H1 (cell line): ENCODE measurements around the gene TEAD1. TPM values are rescaled to one million over a fixed set of nuclear protein-coding genes. Genes with fewer than 3 reads are reported as not detected.

Experiments
- MAFK ChIP-seq: IDR thresholded peaks from 2 replicates; pipeline ENCODE4 v1.6.1; 2012; ENCODE audit warnings: low read depth, mild to moderate bottlenecking, improper control_type of control experiment, low read length
- RBBP5 ChIP-seq: IDR thresholded peaks from 2 replicates; pipeline ENCODE4 v1.7.1; 2012; ENCODE audit warnings: low read depth, mild to moderate bottlenecking, inconsistent platforms, low read length, moderate library complexity, borderline replicate concordance
- RXRA ChIP-seq: IDR thresholded peaks from 2 replicates; pipeline ENCODE4 v1.6.1; 2011; ENCODE audit warnings: low read depth, mild to moderate bottlenecking, low read length, moderate library complexity; ENCODE audit not compliant: insufficient read depth
- SAP30 ChIP-seq: fragments of 300-600 bp; sonication (generic); IDR thresholded peaks from 2 replicates; pipeline ENCODE4 v1.7.1; 2012; ENCODE audit warnings: low read length, moderate library complexity, mild to moderate bottlenecking, inconsistent platforms; ENCODE audit not compliant: insufficient read depth, insufficient replicate concordance
- TAF1 ChIP-seq: IDR thresholded peaks from 2 replicates; pipeline ENCODE4 v1.6.1; 2011; ENCODE audit warnings: mild to moderate bottlenecking, low read depth, low read length
- polyA plus RNA-seq, 7 experiments: library from polyadenylated mRNA; depleted of rRNA in 3 of 7; stranded (reverse) in 5 of 7; unstranded in 2 of 7; fragments of >200 nt in 5 of 7; fragments of 200-250 nt in 2 of 7; gene quantifications; 1 replicate in 5 of 7; 2 replicates in 1 of 7; 4 replicates in 1 of 7; pipeline versions ENCODE4 v1.2.1 to v1.2.3, GENCODE V29; 2011 to 2013; ENCODE audit warnings: missing spikeins in 2 of 7, mixed read lengths in 2 of 7
- total RNA-seq: library from RNA; stranded (reverse); fragmentation: NEBNext Ultra II Directional; extraction: Animal tissue kit (Norgen Biotek cat#: 25700); gene quantifications from 2 replicates; pipeline ENCODE4 v1.2.1, GENCODE V29; 2021

TEAD1 gene
- total and polyA plus RNA-seq, 2 of the 8 experiments (the other 6 are each of a cell fraction or from before 2014, with no cell fraction given) = 15.6 to 67.4 TPM

GRCh38 chr11:12684816-12685215 is 10.6 kb downstream of the TEAD1 start (continued):
- no peak for TF ChIP-seq SAP30
- TF ChIP-seq TAF1 = no peak
- no peak for TF ChIP-seq RBBP5
- no peak for TF ChIP-seq RXRA
- no peak for TF ChIP-seq MAFK
